Keratinocyte (primary cell): Measurements from ENCODE around the gene RHOB.

Experiments used
- EZH2 ChIP-seq: IDR thresholded peaks from one replicate; pipeline ENCODE4 v1.6.1; 2012; ENCODE audit warnings: inconsistent platforms, mild to moderate bottlenecking, low read length, moderate library complexity
- TF ChIP-seq, protein P1 (sequence below), 3 experiments: IDR thresholded peaks in 1 of 3; conservative IDR thresholded peaks in 1 of 3; optimal IDR thresholded peaks in 1 of 3; 2 replicates in 2 of 3; 3 replicates in 1 of 3; pipeline versions ENCODE3 to v1.5.1; 2011; ENCODE audit warnings: low read length in 3 of 3, mild to moderate bottlenecking in 3 of 3, moderate library complexity in 2 of 3, control low read depth in 1 of 3, inconsistent platforms in 1 of 3; ENCODE audit not compliant: insufficient read depth in 2 of 3; ENCODE audit errors: extremely low read depth in 1 of 3

DNA sequence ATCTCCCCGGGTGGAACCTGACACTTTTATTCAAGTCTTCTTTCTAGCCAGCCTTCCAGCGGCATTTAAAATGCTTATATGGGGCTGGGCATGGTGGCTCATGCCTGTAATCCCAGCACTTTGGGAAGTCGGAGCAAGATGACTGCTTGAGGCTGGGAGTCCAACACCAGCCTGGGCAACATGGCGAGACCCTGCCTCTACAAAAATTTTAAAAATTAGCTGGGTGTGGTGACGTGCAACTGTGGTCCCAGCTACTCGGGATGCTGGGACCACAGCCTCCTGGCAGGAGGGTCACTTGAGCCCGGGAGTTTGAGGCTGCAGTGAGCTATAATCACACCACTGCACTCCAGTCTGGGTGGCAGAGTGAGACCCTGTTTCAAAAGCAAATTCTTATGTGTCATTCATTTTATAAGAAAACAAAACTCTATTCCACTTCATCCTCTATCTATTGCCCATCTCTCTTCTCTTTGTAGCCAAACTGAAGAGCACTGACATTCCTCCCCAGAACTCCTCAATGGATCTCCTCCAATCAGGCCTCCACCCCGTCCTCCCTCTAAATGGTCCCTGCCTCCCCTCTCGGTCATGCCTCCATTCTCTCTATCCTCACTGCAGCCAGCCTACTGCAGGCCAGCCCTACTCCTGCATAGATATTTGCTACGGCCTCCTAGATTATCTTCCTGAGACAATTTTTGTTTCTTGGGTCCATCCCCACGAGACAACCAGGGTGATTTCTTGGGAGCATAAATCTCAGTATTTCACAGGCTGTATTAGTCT is 18.0 kb upstream of the RHOB start:
- TF ChIP-seq, protein P1, sequence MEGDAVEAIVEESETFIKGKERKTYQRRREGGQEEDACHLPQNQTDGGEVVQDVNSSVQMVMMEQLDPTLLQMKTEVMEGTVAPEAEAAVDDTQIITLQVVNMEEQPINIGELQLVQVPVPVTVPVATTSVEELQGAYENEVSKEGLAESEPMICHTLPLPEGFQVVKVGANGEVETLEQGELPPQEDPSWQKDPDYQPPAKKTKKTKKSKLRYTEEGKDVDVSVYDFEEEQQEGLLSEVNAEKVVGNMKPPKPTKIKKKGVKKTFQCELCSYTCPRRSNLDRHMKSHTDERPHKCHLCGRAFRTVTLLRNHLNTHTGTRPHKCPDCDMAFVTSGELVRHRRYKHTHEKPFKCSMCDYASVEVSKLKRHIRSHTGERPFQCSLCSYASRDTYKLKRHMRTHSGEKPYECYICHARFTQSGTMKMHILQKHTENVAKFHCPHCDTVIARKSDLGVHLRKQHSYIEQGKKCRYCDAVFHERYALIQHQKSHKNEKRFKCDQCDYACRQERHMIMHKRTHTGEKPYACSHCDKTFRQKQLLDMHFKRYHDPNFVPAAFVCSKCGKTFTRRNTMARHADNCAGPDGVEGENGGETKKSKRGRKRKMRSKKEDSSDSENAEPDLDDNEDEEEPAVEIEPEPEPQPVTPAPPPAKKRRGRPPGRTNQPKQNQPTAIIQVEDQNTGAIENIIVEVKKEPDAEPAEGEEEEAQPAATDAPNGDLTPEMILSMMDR (optimal IDR thresholded peaks at IDR 0.05 in 1 of 3, IDR thresholded peaks at IDR 0.05 in 1 of 3, conservative IDR thresholded peaks at IDR 0.05 in 1 of 3; ENCODE audit: extremely low read depth in 1 of 3, insufficient read depth in 2 of 3, low read length in 3 of 3): no peak
- no peak for TF ChIP-seq EZH2
